ENCODE measurements around the gene CHD8.

- no peak for TF ChIP-seq CTCF (IDR thresholded peaks at IDR 0.05; ENCODE audit: insufficient read depth, low read length)
- TF ChIP-seq POLR2AphosphoS5 (IDR thresholded peaks at IDR 0.05; ENCODE audit: low read depth): no peak
- TF ChIP-seq GABPA (IDR thresholded peaks at IDR 0.05; ENCODE audit: low read depth): no peak
These were observed 20.6 kb upstream of the CHD8 start for GRCh38 chr14:21476523-21476924.
